ENCODE measurements around the gene PYGB. TPM values are rescaled to one million over a fixed set of nuclear protein-coding genes. Genes with fewer than 3 reads are reported as not detected.

PYGB gene
- total RNA-seq, 1 donor, result 194 TPM

DNA sequence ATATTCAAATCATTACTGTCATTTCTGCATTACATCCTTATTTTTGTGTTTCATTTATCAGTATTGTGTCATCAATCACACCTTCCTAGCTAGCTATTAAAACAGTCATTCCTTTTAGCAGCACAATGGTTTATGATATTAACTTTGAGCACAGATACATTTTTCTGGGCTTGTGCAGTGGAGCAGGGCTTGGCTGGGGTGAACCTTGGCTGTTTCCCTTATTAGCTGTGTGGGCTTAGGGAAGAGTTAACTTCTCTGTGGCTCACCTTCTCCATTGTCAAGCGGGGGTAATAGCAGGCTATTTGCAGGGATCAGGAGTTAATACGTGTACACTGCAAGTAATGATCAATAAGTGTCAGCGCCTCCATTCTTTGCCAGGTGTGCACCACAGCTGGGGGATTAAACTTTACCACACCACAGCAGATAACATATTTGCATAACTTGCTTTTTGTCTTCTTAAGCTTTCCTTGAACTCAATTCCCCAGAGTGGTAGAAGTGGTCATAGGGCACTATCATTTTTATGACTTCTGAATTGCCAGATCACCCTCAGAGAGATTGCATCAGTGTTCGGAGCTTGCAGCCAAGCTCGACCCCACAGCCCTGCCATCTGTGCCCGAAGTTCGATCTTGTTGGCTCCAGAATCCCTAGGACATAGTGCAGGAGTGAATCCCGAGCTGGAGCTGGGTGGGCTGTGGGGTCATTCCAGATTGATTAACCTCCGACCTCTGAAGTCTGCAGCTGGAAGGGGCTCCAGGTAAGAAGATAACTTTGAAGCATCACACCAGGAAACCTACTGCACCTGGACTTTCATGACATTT is 1.5 kb upstream of the PYGB start:
- peak; percentile 71 for DNase-seq (ENCODE audit: insufficient read length, low spot score, missing footprints)
- H3K4me2 ChIP-seq (ENCODE audit: insufficient read depth, low read length), result peak overlapping the region; percentile 91
- TF ChIP-seq, protein P1, sequence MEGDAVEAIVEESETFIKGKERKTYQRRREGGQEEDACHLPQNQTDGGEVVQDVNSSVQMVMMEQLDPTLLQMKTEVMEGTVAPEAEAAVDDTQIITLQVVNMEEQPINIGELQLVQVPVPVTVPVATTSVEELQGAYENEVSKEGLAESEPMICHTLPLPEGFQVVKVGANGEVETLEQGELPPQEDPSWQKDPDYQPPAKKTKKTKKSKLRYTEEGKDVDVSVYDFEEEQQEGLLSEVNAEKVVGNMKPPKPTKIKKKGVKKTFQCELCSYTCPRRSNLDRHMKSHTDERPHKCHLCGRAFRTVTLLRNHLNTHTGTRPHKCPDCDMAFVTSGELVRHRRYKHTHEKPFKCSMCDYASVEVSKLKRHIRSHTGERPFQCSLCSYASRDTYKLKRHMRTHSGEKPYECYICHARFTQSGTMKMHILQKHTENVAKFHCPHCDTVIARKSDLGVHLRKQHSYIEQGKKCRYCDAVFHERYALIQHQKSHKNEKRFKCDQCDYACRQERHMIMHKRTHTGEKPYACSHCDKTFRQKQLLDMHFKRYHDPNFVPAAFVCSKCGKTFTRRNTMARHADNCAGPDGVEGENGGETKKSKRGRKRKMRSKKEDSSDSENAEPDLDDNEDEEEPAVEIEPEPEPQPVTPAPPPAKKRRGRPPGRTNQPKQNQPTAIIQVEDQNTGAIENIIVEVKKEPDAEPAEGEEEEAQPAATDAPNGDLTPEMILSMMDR (IDR thresholded peaks at IDR 0.05; ENCODE audit: extremely low read depth, low read depth, low read length), result no peak
- H2AFZ ChIP-seq (ENCODE audit: low read length), result no peak overlapping the region
- H3K36me3 ChIP-seq (ENCODE audit: insufficient read depth, low read length), result no peaks in the 10 kb centered on the region
- no peaks in the 10 kb centered on the region for H3K9me3 ChIP-seq (ENCODE audit: low read depth, low read length)
- no peaks in the 10 kb centered on the region for H3K27me3 ChIP-seq (ENCODE audit: insufficient read depth, low read length)
- H3K4me1 ChIP-seq (ENCODE audit: insufficient read depth, low read length), result peaks cover 38% of the 10 kb centered on the region
- peaks cover 31% of the 10 kb centered on the region for H3K79me2 ChIP-seq (ENCODE audit: insufficient read depth, low read length)
- H3K4me3 ChIP-seq (ENCODE audit: insufficient read depth, low read length), result peak overlapping the region; percentile 87
- H3K27ac ChIP-seq (ENCODE audit: low read depth, low read length), result peak overlapping the region; percentile 73
- H4K20me1 ChIP-seq (ENCODE audit: insufficient read depth, low read length), result peaks cover 27% of the 10 kb centered on the region

DNA sequence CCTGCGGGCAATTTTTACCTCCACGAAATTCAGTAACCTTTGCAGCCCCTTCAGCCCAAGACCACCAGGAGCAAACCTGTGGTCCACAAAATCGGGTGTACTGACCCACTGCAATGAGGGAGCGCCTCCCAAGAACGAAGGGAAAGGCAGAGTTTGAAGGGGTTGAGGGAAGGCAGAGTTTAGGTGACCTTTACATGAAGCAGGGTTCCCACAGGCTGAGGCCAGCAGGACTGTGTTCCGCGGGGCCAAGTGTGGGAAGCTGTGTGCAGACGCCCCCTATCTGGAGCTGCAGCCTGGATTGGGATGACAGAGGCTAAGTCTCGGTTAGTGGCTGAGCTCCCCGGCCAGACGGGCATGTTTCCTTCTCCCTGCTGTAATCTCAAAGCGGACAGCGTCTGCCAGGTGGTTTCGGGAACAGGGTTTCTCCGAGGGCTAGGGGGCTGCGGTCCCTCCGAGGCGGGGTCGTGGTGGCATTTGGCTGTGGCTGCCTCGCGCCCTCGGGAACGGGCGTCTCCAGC is 826 bp upstream of the PYGB start:
- Histone ChIP-seq H3K9me3 (ENCODE audit: low read depth, low read length) (no peaks in the 10 kb centered on the region), H3K4me2 (ENCODE audit: insufficient read depth, low read length) (peak overlapping the region; percentile 91), H3K79me2 (ENCODE audit: insufficient read depth, low read length) (peaks cover 38% of the 10 kb centered on the region), H3K27me3 (ENCODE audit: insufficient read depth, low read length) (no peaks in the 10 kb centered on the region), H4K20me1 (ENCODE audit: insufficient read depth, low read length) (peaks cover 33% of the 10 kb centered on the region), H2AFZ (ENCODE audit: low read length) (peak overlapping the region; percentile 84), H3K36me3 (ENCODE audit: insufficient read depth, low read length) (no peaks in the 10 kb centered on the region), H3K27ac (ENCODE audit: low read depth, low read length) (peak overlapping the region; percentile 73), H3K4me1 (ENCODE audit: insufficient read depth, low read length) (peaks cover 44% of the 10 kb centered on the region), H3K4me3 (ENCODE audit: insufficient read depth, low read length) (peak overlapping the region; percentile 87)
- TF ChIP-seq, protein P1 (IDR thresholded peaks at IDR 0.05; ENCODE audit: extremely low read depth, low read depth, low read length), result peak; percentile 70
- peak; percentile 95 for DNase-seq (ENCODE audit: insufficient read length, low spot score, missing footprints)

DNA sequence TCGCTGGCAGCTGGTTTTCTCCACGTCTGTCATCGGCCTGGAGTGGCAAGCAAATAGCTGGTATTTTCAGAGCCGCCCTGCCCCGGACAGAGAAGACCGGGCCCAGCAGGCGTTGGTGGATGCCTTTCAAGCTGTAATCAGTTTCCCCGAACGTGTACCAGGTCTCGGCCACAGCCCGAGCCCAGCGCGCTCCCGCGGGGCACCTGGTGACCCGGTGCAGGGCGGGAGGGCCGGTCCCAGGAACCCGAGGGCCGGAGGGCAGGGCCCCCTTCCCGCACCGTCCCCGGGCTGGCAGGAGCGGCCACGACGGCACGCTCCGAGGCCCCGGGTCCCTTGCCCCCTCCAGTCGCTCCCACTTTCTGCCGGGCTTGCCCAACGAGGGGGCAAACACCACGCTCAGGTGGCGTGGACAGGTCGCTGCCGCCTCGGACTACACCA is 348 bp upstream of the PYGB start:
- peak overlapping the region; percentile 73 for H3K27ac ChIP-seq (ENCODE audit: low read depth, low read length)
- peak; percentile 92 for DNase-seq (ENCODE audit: insufficient read length, low spot score, missing footprints)
- H3K4me3 ChIP-seq (ENCODE audit: insufficient read depth, low read length), result peak overlapping the region; percentile 87
- H3K4me1 ChIP-seq (ENCODE audit: insufficient read depth, low read length), result peaks cover 45% of the 10 kb centered on the region
- TF ChIP-seq, protein P1 (IDR thresholded peaks at IDR 0.05; ENCODE audit: extremely low read depth, low read depth, low read length), result no peak
- H3K27me3 ChIP-seq (ENCODE audit: insufficient read depth, low read length), result no peaks in the 10 kb centered on the region
- H4K20me1 ChIP-seq (ENCODE audit: insufficient read depth, low read length), result peaks cover 38% of the 10 kb centered on the region
- peak overlapping the region; percentile 91 for H3K4me2 ChIP-seq (ENCODE audit: insufficient read depth, low read length)
- H3K36me3 ChIP-seq (ENCODE audit: insufficient read depth, low read length), result no peaks in the 10 kb centered on the region
- H3K79me2 ChIP-seq (ENCODE audit: insufficient read depth, low read length), result peaks cover 43% of the 10 kb centered on the region
- peak overlapping the region; percentile 84 for H2AFZ ChIP-seq (ENCODE audit: low read length)
- H3K9me3 ChIP-seq (ENCODE audit: low read depth, low read length), result no peaks in the 10 kb centered on the region

DNA sequence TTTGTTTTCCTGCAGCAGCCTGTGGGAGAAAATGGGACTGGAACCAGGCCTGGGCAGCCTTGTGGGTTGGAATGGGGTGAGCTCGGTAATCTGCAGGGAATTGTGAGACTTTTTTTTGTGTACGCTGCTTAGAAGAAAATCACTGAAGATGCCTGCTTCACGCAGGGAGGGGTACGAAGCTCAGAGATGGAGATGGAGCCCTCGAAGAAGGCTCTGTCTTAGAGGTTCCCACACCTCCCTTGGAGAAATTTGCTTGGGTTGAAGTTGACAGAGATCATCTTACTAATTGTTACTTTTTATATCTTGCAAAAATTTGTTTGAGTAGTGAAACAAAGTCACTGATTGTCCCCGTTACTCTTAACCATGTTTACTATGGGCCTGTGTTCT is 894 bp downstream of the PYGB start:
- DNase-seq (ENCODE audit: insufficient read length, low spot score, missing footprints), result peak; percentile 53
- peaks cover 50% of the 10 kb centered on the region for H3K4me1 ChIP-seq (ENCODE audit: insufficient read depth, low read length)

More for the DNA sequence above, 894 bp downstream of the PYGB start:
- Histone ChIP-seq H3K4me2 (ENCODE audit: insufficient read depth, low read length) (peak overlapping the region; percentile 91), H4K20me1 (ENCODE audit: insufficient read depth, low read length) (peaks cover 43% of the 10 kb centered on the region), H3K9me3 (ENCODE audit: low read depth, low read length) (no peaks in the 10 kb centered on the region), H3K4me3 (ENCODE audit: insufficient read depth, low read length) (peak overlapping the region; percentile 87), H3K27me3 (ENCODE audit: insufficient read depth, low read length) (no peaks in the 10 kb centered on the region), H3K27ac (ENCODE audit: low read depth, low read length) (peak overlapping the region; percentile 75), H3K36me3 (ENCODE audit: insufficient read depth, low read length) (no peaks in the 10 kb centered on the region), H3K79me2 (ENCODE audit: insufficient read depth, low read length) (peaks cover 55% of the 10 kb centered on the region), H2AFZ (ENCODE audit: low read length) (peak overlapping the region; percentile 36)
- TF ChIP-seq, protein P1 (IDR thresholded peaks at IDR 0.05; ENCODE audit: extremely low read depth, low read depth, low read length), result no peak
